ENCODE results near the gene KRABD2.
"Not testable (repeated sequence)": the region's sequence is repeated elsewhere in the genome, so short reads cannot be mapped to it uniquely, and the experiment has no call there.

KRABD2 gene

GRCh38 chr17:8377422-8377821, 918 bp upstream of the KRABD2 start:
- Mint-ChIP-seq H3K36me3 (ENCODE audit: insufficient read depth) (peaks cover 30% of the 10 kb centered on the region), H3K27me3 (no peaks in the 10 kb centered on the region), H3K4me1 (ENCODE audit: low read depth) (peaks cover 23% of the 10 kb centered on the region), H3K4me3 (ENCODE audit: low read depth) (no peak overlapping the region), H3K27ac (peak overlapping the region; percentile 54), H3K9me3 (ENCODE audit: low read depth) (no peaks in the 10 kb centered on the region)
- DNase-seq (ENCODE audit: low spot score, unreplicated experiment) = no peak
- TF ChIP-seq, protein P1, sequence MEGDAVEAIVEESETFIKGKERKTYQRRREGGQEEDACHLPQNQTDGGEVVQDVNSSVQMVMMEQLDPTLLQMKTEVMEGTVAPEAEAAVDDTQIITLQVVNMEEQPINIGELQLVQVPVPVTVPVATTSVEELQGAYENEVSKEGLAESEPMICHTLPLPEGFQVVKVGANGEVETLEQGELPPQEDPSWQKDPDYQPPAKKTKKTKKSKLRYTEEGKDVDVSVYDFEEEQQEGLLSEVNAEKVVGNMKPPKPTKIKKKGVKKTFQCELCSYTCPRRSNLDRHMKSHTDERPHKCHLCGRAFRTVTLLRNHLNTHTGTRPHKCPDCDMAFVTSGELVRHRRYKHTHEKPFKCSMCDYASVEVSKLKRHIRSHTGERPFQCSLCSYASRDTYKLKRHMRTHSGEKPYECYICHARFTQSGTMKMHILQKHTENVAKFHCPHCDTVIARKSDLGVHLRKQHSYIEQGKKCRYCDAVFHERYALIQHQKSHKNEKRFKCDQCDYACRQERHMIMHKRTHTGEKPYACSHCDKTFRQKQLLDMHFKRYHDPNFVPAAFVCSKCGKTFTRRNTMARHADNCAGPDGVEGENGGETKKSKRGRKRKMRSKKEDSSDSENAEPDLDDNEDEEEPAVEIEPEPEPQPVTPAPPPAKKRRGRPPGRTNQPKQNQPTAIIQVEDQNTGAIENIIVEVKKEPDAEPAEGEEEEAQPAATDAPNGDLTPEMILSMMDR (IDR thresholded peaks at IDR 0.05; ENCODE audit: unreplicated experiment) = no peak

GRCh38 chr17:8375738-8376259, 705 bp downstream of the KRABD2 start:
- Mint-ChIP-seq H3K4me3 (ENCODE audit: low read depth) (peak overlapping the region; percentile 80), H3K36me3 (ENCODE audit: insufficient read depth) (peaks cover 28% of the 10 kb centered on the region), H3K27ac (peak overlapping the region; percentile 98), H3K27me3 (no peaks in the 10 kb centered on the region), H3K9me3 (ENCODE audit: low read depth) (no peaks in the 10 kb centered on the region), H3K4me1 (ENCODE audit: low read depth) (peaks cover 14% of the 10 kb centered on the region)
- peak; percentile 36 for DNase-seq (ENCODE audit: low spot score, unreplicated experiment)
- TF ChIP-seq, protein P1 (IDR thresholded peaks at IDR 0.05; ENCODE audit: unreplicated experiment) = no peak

GRCh38 chr17:8373856-8374255, 2.6 kb downstream of the KRABD2 start:
- DNase-seq (ENCODE audit: low spot score, unreplicated experiment); H3K9me3 Mint-ChIP-seq (ENCODE audit: low read depth); H3K4me3 Mint-ChIP-seq (ENCODE audit: low read depth); H3K27me3 Mint-ChIP-seq; H3K27ac Mint-ChIP-seq: not testable (repeated sequence)
- H3K36me3 Mint-ChIP-seq (ENCODE audit: insufficient read depth) = peaks cover 35% of the 10 kb centered on the region
- H3K4me1 Mint-ChIP-seq (ENCODE audit: low read depth) = peaks cover 14% of the 10 kb centered on the region

- H3K36me3 Mint-ChIP-seq (ENCODE audit: insufficient read depth) = peaks cover 26% of the 10 kb centered on the region
- H3K4me3 Mint-ChIP-seq (ENCODE audit: low read depth) = no peak overlapping the region
- TF ChIP-seq, protein P1 (IDR thresholded peaks at IDR 0.05; ENCODE audit: unreplicated experiment) = no peak
- no peaks in the 10 kb centered on the region for H3K27me3 Mint-ChIP-seq
- no peak for DNase-seq (ENCODE audit: low spot score, unreplicated experiment)
- no peaks in the 10 kb centered on the region for H3K9me3 Mint-ChIP-seq (ENCODE audit: low read depth)
- H3K27ac Mint-ChIP-seq = peak overlapping the region; percentile 69
- H3K4me1 Mint-ChIP-seq (ENCODE audit: low read depth) = peaks cover 12% of the 10 kb centered on the region
Observed at GRCh38 chr17:8372422-8372821, 4.1 kb downstream of the KRABD2 start.

DNA sequence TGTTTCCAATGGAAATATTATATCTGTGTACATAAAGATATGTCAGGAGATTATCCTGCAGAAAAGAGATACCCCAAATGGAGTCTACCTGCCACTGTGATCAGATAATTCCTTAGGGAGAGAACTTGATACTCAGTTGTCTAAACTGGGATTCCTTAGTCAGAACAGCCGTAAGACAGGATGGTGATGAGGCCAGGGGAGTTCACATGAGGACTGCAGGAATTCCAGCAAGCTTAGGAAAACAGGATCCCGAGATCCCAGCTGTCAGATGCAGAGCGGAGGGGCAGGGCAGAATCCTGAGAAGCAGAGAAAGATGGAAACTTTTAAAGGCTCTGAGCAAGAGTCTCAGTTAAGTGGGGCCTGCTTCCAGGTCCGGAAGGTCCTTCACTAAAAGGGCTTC, 4.7 kb downstream of the KRABD2 start:
- H3K27ac Mint-ChIP-seq = no peak overlapping the region
- no peaks in the 10 kb centered on the region for H3K9me3 Mint-ChIP-seq (ENCODE audit: low read depth)
- H3K4me3 Mint-ChIP-seq (ENCODE audit: low read depth) = no peak overlapping the region
- H3K36me3 Mint-ChIP-seq (ENCODE audit: insufficient read depth) = peaks cover 24% of the 10 kb centered on the region
- H3K4me1 Mint-ChIP-seq (ENCODE audit: low read depth) = peaks cover 11% of the 10 kb centered on the region
- TF ChIP-seq, protein P1 (IDR thresholded peaks at IDR 0.05; ENCODE audit: unreplicated experiment) = no peak
- H3K27me3 Mint-ChIP-seq = no peaks in the 10 kb centered on the region
- no peak for DNase-seq (ENCODE audit: low spot score, unreplicated experiment)

GRCh38 chr17:8369944-8370343, 6.6 kb downstream of the KRABD2 start:
- Mint-ChIP-seq H3K27ac (no peak overlapping the region), H3K4me3 (ENCODE audit: low read depth) (no peak overlapping the region), H3K27me3 (no peaks in the 10 kb centered on the region), H3K9me3 (ENCODE audit: low read depth) (no peaks in the 10 kb centered on the region), H3K36me3 (ENCODE audit: insufficient read depth) (peaks cover 22% of the 10 kb centered on the region), H3K4me1 (ENCODE audit: low read depth) (peaks cover 2% of the 10 kb centered on the region)
- TF ChIP-seq, protein P1 (IDR thresholded peaks at IDR 0.05; ENCODE audit: unreplicated experiment) = no peak
- DNase-seq (ENCODE audit: low spot score, unreplicated experiment) = no peak

Measured in progenitor cell of endocrine pancreas (in vitro differentiated cells).